GM19328 (cell line): ENCODE measurements around the gene CLINT1.
"Not testable (repeated sequence)": the region's sequence is repeated elsewhere in the genome, so short reads cannot be mapped to it uniquely, and the experiment has no call there.

Source experiments
- ATAC-seq: cut with Tn5 transposase; IDR thresholded peaks from one replicate; pipeline ENCODE4 v1.9.1; 2021; ENCODE audit warnings: mild to moderate bottlenecking, moderate library complexity; ENCODE audit not compliant: unreplicated experiment

CLINT1 gene

DNA sequence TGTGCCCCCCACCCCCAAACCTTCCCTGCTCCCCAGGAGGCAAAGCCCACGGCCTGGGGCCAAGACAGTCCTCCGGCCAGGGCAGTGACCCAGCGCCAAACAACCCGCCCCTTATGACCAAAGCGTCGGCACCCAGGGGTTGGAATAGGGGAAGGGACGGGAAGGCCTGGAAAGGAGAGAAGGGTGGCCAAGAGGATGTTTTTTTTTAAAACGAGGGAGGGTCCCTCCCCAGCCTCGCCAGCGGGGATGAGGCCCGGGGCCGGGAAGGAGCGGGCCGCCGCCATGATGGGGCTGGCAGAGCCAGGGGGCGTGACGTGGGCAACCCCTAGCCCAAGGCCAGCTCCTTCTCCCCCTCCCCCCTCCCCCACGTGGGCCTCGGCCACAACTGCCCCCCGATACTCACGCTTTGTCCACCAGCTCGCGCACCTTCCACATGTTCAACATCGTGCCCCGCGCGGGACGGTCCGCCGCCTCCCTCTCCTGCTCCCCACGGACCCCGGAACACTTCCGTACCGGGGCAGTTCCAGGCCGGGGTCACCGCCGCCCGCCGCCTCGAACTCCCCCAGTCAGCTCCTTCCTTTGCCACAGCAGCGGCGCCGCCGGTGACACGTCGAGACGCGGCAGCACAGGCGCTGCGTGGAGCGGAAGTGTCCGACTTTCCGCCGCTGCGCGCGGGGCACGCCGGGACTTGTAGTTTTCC is at the start of gene CLINT1:
CLINT1 (minus strand) TSS at position 619 of the 700 bp plus-strand sequence; CDS start at position 444, 175 bp downstream.
- peak; percentile 46 for ATAC-seq

DNA sequence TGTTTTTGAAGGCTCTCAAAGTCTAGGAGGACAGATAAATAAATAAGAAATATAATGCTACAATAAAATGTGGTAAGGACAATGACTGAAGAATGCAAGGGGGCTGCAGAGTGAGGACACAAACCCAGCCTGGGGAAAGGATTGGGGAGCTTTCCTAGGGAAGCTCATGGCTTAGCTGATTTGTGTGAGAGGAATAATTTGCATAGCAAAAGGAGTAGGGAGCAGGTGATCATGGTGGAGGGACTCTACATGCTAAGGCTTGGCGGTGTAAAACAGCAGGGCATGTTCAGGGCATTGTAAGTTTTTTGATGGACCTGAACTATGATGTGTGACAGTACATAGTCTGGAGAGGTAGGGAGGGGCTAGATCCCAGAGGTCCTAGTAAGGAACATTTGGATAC is 49.5 kb upstream of the CLINT1 start:
- no peak for ATAC-seq

DNA sequence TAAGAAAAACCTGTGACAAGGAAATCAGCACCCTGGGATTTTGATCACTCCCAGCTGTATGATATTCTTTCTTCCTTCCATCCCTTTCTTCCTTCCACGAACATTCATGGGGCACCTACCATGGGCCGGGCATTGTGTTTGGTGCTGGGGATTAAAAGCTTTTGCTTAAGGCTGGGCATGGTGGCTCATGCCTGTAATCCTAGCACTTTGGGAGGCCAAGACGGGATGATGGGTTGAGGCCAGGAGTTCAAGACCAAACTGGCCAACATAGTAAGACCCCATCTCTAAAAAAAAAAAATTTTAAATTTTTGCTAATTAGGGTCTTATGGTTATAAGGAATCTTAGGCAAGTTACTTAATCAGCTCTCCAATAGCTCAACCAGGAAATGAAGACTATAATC is 48.5 kb upstream of the CLINT1 start:
- ATAC-seq = no peak

DNA sequence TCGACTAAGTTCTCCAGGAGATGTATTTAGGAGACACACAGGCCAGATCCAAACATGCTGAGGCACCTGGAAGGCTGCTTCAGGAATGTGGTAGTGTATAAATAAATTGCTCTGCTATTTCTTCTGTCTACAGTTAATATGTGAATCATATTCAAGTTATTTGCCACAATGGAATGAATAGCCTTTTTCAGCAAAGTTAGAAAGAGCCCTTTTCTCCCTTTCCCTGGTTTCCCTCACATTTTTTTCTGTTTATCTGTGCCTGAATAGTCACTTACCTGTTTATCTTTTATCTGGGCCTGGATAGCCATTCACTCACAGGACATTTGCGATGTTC is 44.1 kb upstream of the CLINT1 start:
- no peak for ATAC-seq

DNA sequence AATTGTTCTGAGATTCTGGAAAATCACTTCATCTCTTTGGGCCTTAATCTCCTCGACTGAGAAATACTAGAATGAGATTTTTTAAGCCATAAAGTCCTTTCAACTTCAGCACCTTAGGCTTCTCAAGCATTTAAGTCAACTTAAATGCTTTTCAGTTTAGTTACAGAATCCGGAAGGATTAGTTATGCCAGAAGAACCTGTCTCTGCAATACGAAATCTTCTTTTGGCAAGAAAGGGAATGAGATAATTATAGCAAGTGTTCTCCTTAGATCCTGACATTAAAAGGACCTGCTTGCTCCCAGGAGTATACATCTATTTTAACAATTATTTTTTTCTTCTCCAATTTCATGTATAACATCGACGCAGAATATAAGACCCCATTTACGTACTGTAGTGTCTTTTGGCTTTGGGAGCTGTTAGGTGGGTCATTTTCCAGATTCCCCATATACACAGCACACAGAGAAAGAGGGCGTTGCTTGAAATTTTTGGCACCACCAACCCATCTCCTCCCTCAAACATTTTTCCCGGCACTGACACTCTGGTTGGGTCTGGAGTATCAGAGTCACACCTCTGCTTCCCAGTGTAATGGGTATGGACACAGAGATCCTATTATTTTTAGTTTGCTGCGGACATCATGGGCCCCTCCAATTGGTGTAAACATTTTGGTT is 43.6 kb upstream of the CLINT1 start:
- ATAC-seq = no peak

DNA sequence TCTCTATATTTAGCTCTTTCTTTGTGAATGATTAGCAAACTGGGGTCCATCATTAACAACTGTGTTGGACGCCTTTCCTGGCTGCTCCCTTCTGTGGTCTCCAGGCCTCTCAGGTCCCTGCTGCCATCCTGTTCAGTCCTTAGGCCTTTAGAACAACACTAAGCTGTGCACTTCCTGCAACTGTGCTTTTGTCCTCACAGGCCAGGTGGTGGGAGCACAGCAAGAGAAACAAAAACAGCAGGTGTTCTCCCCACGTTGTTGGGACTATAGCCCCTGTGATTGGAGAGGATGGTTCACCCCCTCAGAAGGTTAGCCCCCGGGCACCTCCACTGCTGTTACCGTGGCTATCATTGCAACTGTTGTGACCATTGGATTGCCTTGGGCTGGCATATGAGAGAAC is 41.7 kb upstream of the CLINT1 start:
- ATAC-seq = no peak

DNA sequence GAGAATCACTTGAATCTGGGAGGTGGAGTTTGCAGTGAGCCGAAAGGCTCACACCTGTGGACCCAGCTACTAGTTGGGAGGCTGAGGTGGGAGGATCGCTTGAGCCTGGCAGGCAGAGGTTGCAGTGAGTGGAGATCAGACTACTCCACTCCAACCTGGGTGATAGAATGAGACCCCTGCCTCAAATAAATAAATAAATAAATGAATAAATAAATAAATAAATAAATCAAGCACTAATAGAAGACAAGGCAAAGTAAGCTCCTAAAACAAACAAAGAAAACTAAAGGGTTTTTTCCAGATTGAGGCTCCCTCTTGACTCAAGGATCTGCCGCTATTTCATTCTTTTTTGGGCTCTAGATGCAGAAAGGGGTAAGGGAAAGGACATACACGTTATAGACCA is 34.7 kb upstream of the CLINT1 start:
- no peak for ATAC-seq

DNA sequence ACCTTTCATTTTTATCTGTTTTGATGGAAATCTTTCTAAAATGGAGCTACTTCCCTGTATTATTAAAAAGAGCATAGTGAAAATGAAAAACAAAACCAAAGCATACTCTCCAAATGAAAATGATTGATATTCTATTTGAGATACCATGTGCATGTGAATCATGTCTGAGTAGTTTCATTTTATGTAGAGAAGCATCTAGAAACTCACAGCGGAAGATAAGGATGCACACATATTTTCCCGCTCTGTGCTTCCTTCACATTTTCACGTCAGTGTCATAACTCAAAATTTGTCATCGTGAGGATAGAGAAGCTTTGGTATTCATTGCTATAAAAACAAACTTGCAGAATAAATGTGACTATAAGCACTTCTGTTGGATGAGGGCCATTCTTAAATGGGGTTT is 34.0 kb upstream of the CLINT1 start:
- ATAC-seq = no peak

DNA sequence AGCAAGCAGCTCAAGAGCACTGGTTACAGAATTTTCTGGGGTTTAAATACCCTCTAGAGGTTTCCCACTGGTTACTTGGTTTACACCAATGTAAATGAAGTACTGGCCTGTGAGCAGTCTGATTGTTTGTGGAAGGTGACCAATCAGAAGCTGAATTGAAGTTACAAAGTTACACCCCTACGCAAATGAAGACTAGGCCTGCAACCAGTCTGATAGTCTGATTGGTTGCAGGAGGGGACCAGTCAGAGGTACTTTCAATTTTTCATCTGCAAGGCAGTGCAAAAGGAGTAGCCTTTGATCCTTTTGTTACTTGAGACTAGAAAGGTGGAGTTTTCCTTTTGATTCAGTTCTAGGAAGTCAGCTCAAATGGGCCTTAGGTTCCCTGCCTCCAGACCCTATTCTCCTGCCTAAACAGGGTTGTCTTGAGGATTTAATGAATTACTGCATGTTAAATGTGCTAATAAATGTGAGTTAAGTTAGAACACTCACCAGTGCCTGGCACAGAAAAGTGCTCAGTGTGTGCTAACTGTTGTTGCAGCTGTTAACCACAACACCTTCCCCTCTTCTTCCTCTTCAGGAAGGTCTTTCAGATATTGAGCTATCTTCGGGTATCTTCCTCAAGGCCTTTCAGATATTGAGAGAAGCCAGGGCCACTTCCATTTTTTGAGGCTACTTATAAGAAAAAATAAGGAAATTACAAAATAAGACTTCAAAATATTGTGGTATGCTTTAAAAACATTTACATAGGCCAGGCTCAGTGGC is 32.1 kb upstream of the CLINT1 start:
- no peak for ATAC-seq

DNA sequence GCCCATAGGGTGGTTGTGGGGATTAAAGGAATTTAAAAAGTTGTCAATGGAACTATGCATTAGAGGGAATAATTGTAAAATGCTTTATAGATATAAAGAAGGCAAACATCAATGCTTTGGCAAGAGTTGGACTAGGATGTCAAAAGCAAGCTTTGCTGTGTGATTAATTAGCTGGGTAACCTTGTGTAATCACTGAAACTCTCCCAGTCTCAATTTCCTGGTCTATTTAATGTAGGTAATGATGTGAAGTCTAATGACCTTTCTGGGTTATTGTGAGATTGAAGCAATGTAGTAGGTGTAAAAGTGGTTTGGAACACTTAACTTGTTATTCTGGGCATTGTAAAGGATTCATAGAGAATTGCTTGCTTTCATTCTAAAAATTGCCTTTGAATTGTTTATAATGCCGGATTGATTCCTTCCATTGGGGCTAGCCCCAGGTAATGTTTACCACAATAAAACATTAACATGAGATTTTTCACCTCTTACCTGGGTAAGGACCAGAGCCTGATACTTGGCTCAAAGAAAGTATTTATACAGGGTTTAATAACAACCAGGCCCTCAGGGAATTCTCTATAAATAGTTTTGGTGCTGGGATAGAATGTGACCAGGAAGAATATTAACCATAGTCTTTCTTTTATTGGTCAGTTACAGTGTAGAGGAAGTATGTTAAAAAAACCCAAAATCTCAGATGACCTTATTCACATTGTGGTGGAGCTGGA is 30.0 kb upstream of the CLINT1 start:
- ATAC-seq = no peak

DNA sequence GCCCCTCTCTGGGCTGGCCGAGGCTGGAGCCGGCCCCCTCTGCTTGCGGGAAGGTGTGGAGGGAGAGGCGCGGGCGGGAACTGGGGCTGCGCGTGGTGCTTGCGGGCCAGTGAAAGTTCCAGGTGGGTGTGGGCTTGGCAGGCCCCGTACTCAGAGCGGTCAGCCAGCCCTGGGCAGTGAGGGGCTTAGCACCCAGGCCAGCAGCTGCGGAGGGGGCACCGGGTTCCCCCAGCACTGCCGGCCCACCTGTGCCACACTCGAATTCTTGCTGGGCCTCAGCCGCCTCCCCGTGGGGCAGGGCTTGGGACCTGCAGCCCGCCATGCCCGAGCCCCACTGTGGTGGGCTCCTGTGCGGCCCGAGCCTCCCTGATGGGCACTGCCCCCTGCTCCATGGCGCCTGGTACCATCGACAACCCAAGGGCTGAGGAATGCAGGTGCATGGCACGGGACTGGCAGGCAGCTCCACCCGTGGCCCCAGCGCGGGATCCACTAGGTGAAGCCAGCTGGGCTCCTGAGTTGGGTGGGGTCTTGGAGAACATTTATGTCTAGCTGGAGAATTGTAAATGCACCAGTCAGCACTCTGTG is 27.9 kb upstream of the CLINT1 start:
- ATAC-seq = no peak

DNA sequence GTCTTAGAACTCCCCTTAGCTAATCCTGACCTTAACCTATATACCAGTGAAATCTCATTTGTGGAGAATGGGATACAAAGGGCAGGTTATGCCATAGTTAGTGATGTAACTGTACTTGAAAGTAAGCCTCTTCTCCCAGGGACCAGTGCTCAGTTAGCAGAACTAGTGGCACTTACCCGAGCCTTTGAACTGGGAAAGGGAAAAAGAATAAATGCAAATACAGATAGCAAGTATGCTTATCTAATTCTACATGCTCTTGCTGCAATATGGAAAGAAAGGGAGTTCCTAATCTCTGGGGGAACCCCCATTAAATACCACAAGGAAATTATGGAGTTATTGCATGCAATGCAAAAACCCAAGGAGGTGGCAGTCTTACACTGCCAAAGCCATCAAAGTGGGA is 26.1 kb upstream of the CLINT1 start:
- not testable (repeated sequence) for ATAC-seq

DNA sequence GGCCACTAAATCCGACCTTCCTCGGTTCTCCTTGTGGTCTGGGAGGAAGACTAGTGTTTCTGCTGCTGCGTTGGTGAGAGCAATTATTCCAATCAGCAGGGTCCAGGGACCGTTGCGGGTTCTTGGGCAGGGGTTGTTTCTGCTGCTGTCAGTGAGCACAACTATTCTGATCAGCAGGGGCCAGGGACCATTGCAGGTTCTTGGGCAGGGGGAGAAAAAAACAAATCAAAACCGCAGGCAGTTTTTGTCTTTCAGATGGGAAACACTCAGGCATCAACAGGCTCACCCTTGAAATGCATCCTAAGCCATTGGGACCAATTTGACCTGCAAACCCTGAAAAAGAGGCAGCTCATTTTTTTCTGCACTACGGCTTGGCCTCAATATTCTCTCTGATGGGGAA is 22.6 kb upstream of the CLINT1 start:
- ATAC-seq = not testable (repeated sequence)

DNA sequence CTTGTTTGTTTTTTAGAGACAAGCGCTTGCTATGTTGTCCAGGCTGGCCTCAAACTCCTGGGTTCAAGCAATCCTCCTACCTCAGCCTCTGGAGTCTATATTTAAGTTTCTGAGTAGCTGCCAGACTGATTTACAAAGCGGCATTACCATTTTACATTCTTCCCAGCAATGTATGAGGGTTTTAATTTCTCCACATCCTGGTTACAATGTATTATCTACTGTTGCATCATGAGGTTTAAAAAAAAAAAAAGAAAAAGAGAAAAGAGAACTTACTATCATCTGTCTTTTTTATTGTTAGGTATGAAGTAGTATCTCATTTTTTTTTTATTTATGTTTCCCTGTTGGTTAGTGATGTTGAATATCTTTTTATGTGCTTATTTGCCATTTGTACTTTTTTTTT is 18.9 kb upstream of the CLINT1 start:
- no peak for ATAC-seq

DNA sequence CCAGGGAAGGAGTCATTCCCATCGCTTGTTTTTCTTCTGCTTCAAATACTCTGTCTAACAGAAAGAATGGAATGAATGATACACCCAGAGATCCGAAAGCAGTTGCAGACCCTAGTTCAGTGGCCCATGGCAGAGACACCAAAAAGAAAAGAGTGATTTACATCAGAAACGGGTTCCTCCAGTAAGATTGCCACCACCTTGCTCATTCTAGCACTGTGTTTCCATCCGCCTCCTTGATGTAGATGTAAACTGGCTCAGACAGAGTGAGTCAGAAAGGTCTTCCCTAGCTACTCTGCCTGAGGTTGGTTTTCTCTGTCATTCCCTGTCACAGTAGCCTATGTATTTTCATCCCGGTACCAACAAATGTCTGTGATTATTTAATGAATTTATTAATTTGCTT is 15.9 kb upstream of the CLINT1 start:
- no peak for ATAC-seq

DNA sequence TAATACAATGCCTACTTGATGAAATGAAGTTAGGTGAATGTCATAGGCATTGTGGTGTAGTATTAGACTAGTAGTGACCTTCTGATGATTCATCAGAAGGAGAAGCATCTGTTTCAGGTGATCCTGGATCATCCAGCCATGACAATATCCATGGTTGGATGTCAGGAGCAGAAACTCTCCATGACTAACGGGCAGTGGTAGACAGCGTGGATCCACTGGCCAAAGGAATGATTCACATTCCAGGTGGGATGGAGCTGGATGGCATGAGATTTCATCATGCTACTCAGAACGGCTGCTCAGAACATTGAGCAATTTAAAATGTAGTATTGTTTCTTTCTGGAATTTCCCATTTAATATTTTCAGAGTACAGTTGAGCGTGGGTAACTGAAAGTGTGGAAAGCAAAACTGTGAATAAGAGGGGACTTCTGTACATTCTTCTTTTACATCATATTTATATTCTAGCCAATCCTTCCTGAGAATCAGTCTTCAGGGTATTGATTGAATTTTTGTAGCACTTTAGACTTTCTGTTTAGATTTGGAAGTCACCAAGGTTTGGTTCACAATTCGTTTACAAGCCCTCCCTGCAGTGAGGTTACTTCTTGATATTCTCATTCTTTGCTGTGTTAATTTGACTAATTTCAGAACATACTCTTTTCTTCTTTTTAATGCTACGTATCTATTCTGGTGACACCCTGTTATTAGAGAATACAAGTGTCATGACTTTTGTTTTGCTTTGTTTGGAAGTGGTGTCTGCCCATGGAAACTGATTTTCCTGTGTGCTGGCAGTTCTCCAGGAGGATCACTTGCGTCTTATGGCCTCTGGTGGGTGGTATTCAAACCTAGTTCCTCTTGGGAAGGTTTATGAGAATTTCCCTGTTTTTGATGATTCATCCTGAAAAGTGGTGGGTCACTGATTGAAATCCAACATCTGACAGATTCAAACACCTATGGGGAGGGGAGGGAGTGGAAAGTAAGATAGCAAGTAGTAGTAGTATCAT is 12.2 kb upstream of the CLINT1 start:
- no peak for ATAC-seq

DNA sequence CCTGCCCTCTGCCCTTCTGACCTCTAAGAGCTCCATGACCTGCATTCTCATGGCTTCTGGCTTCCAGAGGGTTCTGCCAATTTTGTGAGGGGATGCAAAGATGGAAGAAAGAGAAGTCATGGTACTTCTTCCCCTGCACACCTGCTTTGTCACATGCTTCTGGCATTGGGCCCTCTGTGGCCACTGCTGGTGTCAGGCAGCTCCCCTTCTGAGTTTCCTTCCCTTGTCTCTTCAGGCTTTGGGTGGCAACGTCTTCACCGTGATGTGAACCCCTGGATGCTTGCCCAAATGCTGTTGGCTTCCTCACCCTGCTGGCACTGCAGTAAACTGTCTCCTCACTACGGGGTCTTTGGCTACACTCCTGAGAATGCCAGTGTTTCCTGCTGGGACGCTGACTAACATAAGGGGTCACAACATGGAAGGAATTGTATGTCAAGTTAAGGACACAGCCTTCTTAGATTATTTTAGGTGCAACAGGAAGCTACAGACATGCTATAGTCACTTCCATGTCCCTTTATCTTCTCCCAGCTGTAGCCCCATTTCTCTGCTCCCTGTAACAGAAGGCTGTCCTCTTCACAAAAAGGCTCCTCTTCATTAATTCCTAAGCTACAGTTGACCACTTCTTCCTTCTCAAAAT is 8.9 kb upstream of the CLINT1 start:
- no peak for ATAC-seq

DNA sequence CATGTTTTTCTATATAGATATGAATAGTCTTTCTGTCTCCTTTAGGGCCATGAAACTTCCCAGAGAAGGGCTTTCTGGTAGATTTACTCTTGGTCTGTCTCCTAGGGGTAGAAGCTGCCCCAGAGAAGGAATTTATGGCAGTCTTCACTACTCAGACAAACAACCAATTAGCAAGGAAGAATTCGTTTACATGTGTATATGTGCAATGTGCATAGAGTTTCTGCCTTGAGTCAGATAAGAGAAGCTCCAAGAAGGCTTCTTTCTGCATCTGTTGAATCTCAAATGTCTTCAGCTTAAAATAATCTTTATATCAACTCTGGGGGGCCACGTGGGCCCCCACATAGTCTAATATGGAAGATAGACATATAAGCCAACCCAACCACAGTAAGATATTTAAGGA is 7.6 kb upstream of the CLINT1 start:
- ATAC-seq = no peak

DNA sequence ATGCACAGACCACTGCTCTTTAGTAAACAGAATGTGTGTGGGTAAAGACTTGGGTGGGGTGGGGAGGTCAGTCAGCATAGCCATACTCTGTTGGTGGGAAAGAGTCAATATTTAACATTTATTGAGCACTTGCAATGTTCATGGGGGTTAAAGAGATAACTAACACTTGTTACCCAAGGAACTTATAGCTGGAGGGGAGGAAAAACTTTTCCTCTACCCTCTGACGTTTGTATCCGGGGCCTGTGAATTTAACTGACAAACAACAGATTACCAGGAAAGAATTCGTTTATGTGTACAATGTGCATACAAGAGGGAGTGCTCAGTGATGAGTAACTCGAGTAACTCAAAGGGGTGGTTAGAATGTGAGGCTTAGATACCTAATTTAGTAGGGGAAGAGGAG is 6.8 kb upstream of the CLINT1 start:
- no peak for ATAC-seq
